IMR-90 (cell line): ENCODE data around the gene GCC1. TPM values are rescaled to one million over a fixed set of nuclear protein-coding genes. Genes with fewer than 3 reads are reported as not detected.

ENCODE experiments used
- ATAC-seq: fragments of 200-7000 bp; cut with Tn5 transposase; 2 replicates; pipeline ENCODE4 v1.9.1; 2020; ENCODE audit warnings: low read depth, mild to moderate bottlenecking, moderate library complexity
- BruUV-seq: library from RNA; stranded (reverse); fragments of 400-500 nt; replicated peaks from 2 replicates; lab custom pipeline; 2021; lab: Mats Ljungman, UMichigan
- CTCF ChIA-PET: fragments of 300-600 bp; formaldehyde crosslinking; extraction: SDS; loops from one replicate; lab custom pipeline; 2021; ENCODE audit warnings: antibody characterized with exemption; lab: Yijun Ruan, JAX
- POLR2A ChIA-PET: fragments of 300-600 bp; sonication (Branson Sonifier 250); formaldehyde crosslinking; loops from one replicate; lab custom pipeline; 2022; ENCODE audit warnings: antibody characterized with exemption; ENCODE audit not compliant: unreplicated experiment; lab: Charles Lee
- DNase-seq: peaks from one replicate; pipeline ENCODE4 v3.0.0; 2013
- H2AFZ ChIP-seq: replicated peaks from 2 replicates; pipeline ENCODE3; 2013; ENCODE audit warnings: low read length, mild to moderate bottlenecking; ENCODE audit not compliant: poor library complexity
- H2AK5ac ChIP-seq: 2 replicates; pipeline ENCODE4 v1.6.1; 2013; ENCODE audit warnings: low read depth, low read length, inconsistent platforms
- H2AK9ac ChIP-seq: replicated peaks from 2 replicates; pipeline ENCODE3; 2013; ENCODE audit warnings: mild to moderate bottlenecking, low read depth, low read length, moderate library complexity; ENCODE audit not compliant: poor library complexity
- H2BK120ac ChIP-seq: 2 replicates; pipeline ENCODE4 v1.6.1; 2013; ENCODE audit warnings: low read depth, low read length, inconsistent platforms
- H2BK15ac ChIP-seq: 3 replicates; pipeline ENCODE4 v1.6.1; 2013; ENCODE audit warnings: low read depth, low read length, inconsistent platforms
- H2BK20ac ChIP-seq: 2 replicates; pipeline ENCODE4 v1.6.1; 2013; ENCODE audit warnings: low read depth, mild to moderate bottlenecking, inconsistent platforms, low read length, moderate library complexity
- H2BK5ac ChIP-seq: 2 replicates; pipeline ENCODE4 v1.6.1; 2013; ENCODE audit warnings: mild to moderate bottlenecking, low read depth, low read length, inconsistent platforms; ENCODE audit not compliant: poor library complexity, severe bottlenecking
- H3K14ac ChIP-seq: replicated peaks from 2 replicates; pipeline ENCODE4 v1.6.1; 2013; ENCODE audit warnings: low read depth, low read length, inconsistent platforms
- H3K18ac ChIP-seq: 2 replicates; pipeline ENCODE4 v1.6.1; 2013; ENCODE audit warnings: low read depth, low read length, control low read depth
- H3K23ac ChIP-seq: 2 replicates; pipeline ENCODE4 v1.6.1; 2013; ENCODE audit warnings: low read depth, low read length, inconsistent platforms
- H3K27ac ChIP-seq: 2 replicates; pipeline ENCODE4 v1.5.1; 2013; ENCODE audit warnings: mild to moderate bottlenecking, control low read depth, low read length; ENCODE audit not compliant: insufficient read depth
- H3K27me3 ChIP-seq: 2 replicates; pipeline ENCODE4 v1.6.1; 2013; ENCODE audit warnings: low read length; ENCODE audit not compliant: control insufficient read depth, insufficient read depth
- H3K36me3 ChIP-seq: 2 replicates; pipeline ENCODE4 v1.6.1; 2013; ENCODE audit warnings: low read length, mixed read lengths; ENCODE audit not compliant: control insufficient read depth, insufficient read depth
- H3K4ac ChIP-seq: 2 replicates; pipeline ENCODE4 v1.6.1; 2013; ENCODE audit warnings: low read depth, low read length, inconsistent platforms
- H3K4me1 ChIP-seq: 2 replicates; pipeline ENCODE4 v1.6.1; 2013; ENCODE audit warnings: low read length, mixed read lengths; ENCODE audit not compliant: control insufficient read depth, insufficient read depth
- H3K4me2 ChIP-seq: 2 replicates; pipeline ENCODE4 v1.6.1; 2013; ENCODE audit warnings: low read depth, mild to moderate bottlenecking, control low read depth, low read length, moderate library complexity
- H3K4me3 ChIP-seq: 2 replicates; pipeline ENCODE4 v1.5.1; 2013; ENCODE audit warnings: low read depth, mild to moderate bottlenecking, control low read depth, low read length, moderate library complexity; ENCODE audit not compliant: insufficient read depth
- H3K56ac ChIP-seq: 2 replicates; pipeline ENCODE4 v1.6.1; 2013; ENCODE audit warnings: low read length, inconsistent platforms; ENCODE audit not compliant: insufficient read depth; ENCODE audit errors: extremely low read depth
- H3K79me1 ChIP-seq, 2 experiments: 2 replicates each; pipeline ENCODE4 v1.6.1; 2013; ENCODE audit warnings: low read length in 2 of 2, inconsistent platforms in 1 of 2, low read depth in 1 of 2
- H3K9ac ChIP-seq: 2 replicates; pipeline ENCODE4 v1.6.1; 2013; ENCODE audit warnings: low read depth, low read length, control low read depth
- H3K9me1 ChIP-seq: 2 replicates; pipeline ENCODE4 v1.6.1; 2013; ENCODE audit warnings: low read length, inconsistent platforms; ENCODE audit not compliant: insufficient read depth
- H3K9me3 ChIP-seq: 2 replicates; pipeline ENCODE4 v1.6.1; 2013; ENCODE audit warnings: low read length; ENCODE audit not compliant: control insufficient read depth, insufficient read depth
- H4K20me1 ChIP-seq: 2 replicates; pipeline ENCODE4 v1.6.1; 2013; ENCODE audit warnings: low read length, inconsistent platforms; ENCODE audit not compliant: insufficient read depth
- H4K5ac ChIP-seq: 2 replicates; pipeline ENCODE4 v1.6.1; 2013; ENCODE audit warnings: mild to moderate bottlenecking, low read depth, low read length, control low read depth
- H4K8ac ChIP-seq, 2 experiments: 2 replicates each; pipeline ENCODE4 v1.6.1; 2013; ENCODE audit warnings: low read depth in 2 of 2, low read length in 2 of 2, control low read depth in 1 of 2, inconsistent platforms in 1 of 2
- H4K91ac ChIP-seq: 2 replicates; pipeline ENCODE4 v1.6.1; 2013; ENCODE audit warnings: low read depth, low read length, inconsistent platforms; ENCODE audit not compliant: insufficient read depth
- BHLHE40 ChIP-seq: fragments of 150-350 bp; IDR thresholded peaks from 2 replicates; pipeline ENCODE4 v1.6.1; 2016; ENCODE audit warnings: mild to moderate bottlenecking, low read depth, low read length
- CHD1 ChIP-seq: IDR thresholded peaks from 2 replicates; pipeline ENCODE4 v1.6.1; 2012; ENCODE audit warnings: low read depth, low read length, improper control_type of control experiment
- FOS ChIP-seq: fragments of 150-350 bp; IDR thresholded peaks from 2 replicates; pipeline ENCODE4 v1.6.1; 2016; ENCODE audit warnings: low read depth, low read length
- MAFK ChIP-seq: IDR thresholded peaks from 2 replicates; pipeline ENCODE4 v1.6.1; 2012; ENCODE audit warnings: low read depth, low read length, improper control_type of control experiment
- RFX5 ChIP-seq: IDR thresholded peaks from 2 replicates; pipeline ENCODE4 v1.8.0; 2012; ENCODE audit warnings: low read depth, mild to moderate bottlenecking, low read length, moderate library complexity
- WGBS, 2 experiments: methylation state at CpG; one replicate each; pipeline versions ENCODE4 v1.1.5 to v1.1.7; 2013; ENCODE audit warnings: missing lambda C conversion rate in 2 of 2; ENCODE audit not compliant: insufficient read length in 1 of 2; ENCODE audit errors: extremely low coverage in 2 of 2; 5-methylcytosine and 5-hydroxymethylcytosine counted together
- dilution Hi-C: fragments of 300-500 bp; cut with HindIII; formaldehyde crosslinking; loops from one replicate; pipeline ENCODE4 v1.14.3; 2018; ENCODE audit warnings: low sequenced_read_pairs; ENCODE audit not compliant: unreplicated experiment
- in situ Hi-C: fragments of 300-500 bp; cut with MboI; formaldehyde crosslinking; loops from 3 replicates; pipeline ENCODE4 v1.14.3; 2019; ENCODE audit warnings: low sequenced_read_pairs, inconsistent platforms, mixed read lengths
- intact Hi-C: fragments of 100-400 bp; cut with micrococcal nuclease; formaldehyde crosslinking; loops from 2 replicates; pipeline ENCODE4 v1.10.0; 2022
- polyA plus RNA-seq, 3 experiments: library from polyadenylated mRNA; depleted of rRNA; stranded (reverse); fragments of >200 nt; gene quantifications; 2 replicates each; pipeline ENCODE4 v1.2.3, GENCODE V29; 2012; ENCODE audit warnings: low replicate concordance in 1 of 3
- total RNA-seq: library from RNA; depleted of rRNA; stranded (reverse); fragments of >200 nt; gene quantifications from 2 replicates; pipeline ENCODE4 v1.2.3, GENCODE V29; 2012

Gene GCC1
- total and polyA plus RNA-seq, 2 of the 4 experiments (the other 2 are of a cell fraction) = 6.1 to 22.9 TPM

GRCh38 chr7:127539116-127539515 is 46.3 kb downstream of the GCC1 start:
- no peak for DNase-seq
- no peak overlapping the region for H3K18ac ChIP-seq
- dilution Hi-C loops = no loop called here
- no peak overlapping the region for H2BK120ac ChIP-seq
- WGBS, 2 experiments = 30% methylated on average over 2 of the region's 9 CpGs; no CpG with 5 or more reads in 1 of the 2 experiments
- no peak overlapping the region for H2AFZ ChIP-seq
- H4K20me1 ChIP-seq = no peaks in the 10 kb centered on the region
- ChIA-PET POLR2A (no interaction called here), CTCF (no interaction called here)
- no peak overlapping the region for H4K91ac ChIP-seq
- H3K4me2 ChIP-seq = no peak overlapping the region
- H3K9ac ChIP-seq = no peak overlapping the region
- no peaks in the 10 kb centered on the region for H3K9me3 ChIP-seq
- H2AK5ac ChIP-seq = no peak overlapping the region
- no peaks in the 10 kb centered on the region for H3K36me3 ChIP-seq
- no peak overlapping the region for H3K4ac ChIP-seq
- H2AK9ac ChIP-seq = no peak overlapping the region
- no peak overlapping the region for H3K27ac ChIP-seq
- no peak overlapping the region for H4K5ac ChIP-seq
- no peak overlapping the region for H2BK20ac ChIP-seq
- in situ Hi-C loops = no loop called here
- no peak overlapping the region for H3K4me3 ChIP-seq
- H3K14ac ChIP-seq = no peak overlapping the region
- no TSS peak for BruUV-seq
- no peaks in the 10 kb centered on the region for H3K4me1 ChIP-seq
- peaks cover 25% of the 10 kb centered on the region for H3K27me3 ChIP-seq
- no peak overlapping the region for H3K23ac ChIP-seq
- no peak for ATAC-seq
- no peak overlapping the region for H2BK15ac ChIP-seq
- no peak overlapping the region for H2BK5ac ChIP-seq
- H4K8ac ChIP-seq = no peak overlapping the region
- no peaks in the 10 kb centered on the region for H3K9me1 ChIP-seq
- no peak overlapping the region for H3K56ac ChIP-seq
- intact Hi-C loops = no loop called here
- TF ChIP-seq FOS (no peak), CHD1 (no peak), MAFK (no peak), BHLHE40 (no peak), RFX5 (no peak)
- H3K79me1 ChIP-seq = no peaks in the 10 kb centered on the region
